GM20431 (cell line): Measurements from ENCODE around the gene PDE4D.

Experiments used
- in situ Hi-C: fragments of 300-500 bp; cut with MseI, MboI; formaldehyde crosslinking; loops from one replicate; pipeline ENCODE4 v1.15.0; 2020; ENCODE audit warnings: low sequenced_read_pairs; ENCODE audit not compliant: unreplicated experiment

Gene PDE4D

DNA sequence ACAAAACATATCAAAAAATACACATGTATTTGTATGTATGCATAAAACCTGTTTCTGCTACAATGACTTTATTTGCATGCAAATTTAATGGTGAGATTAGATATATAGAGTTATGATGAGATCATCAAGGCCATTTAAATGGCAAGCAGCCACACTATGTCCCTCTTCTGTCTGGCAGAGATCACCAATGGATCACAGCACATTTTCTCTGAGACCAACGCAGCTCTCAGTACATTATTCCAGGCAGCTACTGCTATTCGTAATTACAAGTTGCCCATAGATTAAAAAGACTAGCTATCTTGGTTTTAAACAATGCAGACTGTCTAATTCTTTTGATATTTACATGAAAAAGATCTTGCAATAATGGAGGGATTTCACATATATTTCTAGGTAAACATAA lies 629.5 kb downstream of the PDE4D start:
- in situ Hi-C loops, result no loop called here

DNA sequence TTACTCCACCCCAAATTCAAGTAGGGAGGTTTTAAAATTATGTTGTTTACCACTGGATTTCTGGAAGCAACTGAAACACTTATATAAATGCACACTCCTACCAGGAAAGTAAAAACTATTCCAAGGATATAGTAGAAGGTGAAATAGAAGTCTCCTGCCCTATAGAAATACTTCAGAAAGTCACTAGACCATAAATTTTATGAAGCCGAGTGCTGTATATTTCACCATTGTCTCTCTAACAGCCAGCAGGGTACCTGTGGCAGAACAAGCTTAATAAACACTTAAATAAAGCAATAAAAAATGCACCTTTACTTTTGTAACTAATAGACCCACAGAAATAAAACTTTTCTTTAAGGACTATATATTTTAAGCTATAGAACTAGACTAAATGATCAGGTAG lies 631.6 kb downstream of the PDE4D start:
- in situ Hi-C loops, result no loop called here

DNA sequence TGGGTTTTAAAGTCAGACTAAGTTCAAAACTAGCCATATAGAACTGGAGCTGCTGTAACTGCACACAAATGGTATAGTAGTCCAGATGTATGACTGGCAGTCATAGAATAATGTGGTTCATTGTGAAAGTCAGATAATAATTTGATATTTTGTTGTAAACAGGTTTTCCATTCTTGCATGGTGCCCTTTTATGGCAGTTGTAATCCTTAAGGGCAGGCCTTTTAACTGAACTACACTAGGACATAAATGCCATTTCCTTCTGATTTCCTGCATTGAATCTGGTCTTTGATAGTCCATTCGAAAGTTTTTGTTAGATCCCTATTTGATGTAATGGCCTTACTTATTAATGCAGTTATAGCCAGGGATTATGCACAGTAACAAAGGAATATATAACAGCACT lies 632.6 kb downstream of the PDE4D start:
- in situ Hi-C loops, result no loop called here

DNA sequence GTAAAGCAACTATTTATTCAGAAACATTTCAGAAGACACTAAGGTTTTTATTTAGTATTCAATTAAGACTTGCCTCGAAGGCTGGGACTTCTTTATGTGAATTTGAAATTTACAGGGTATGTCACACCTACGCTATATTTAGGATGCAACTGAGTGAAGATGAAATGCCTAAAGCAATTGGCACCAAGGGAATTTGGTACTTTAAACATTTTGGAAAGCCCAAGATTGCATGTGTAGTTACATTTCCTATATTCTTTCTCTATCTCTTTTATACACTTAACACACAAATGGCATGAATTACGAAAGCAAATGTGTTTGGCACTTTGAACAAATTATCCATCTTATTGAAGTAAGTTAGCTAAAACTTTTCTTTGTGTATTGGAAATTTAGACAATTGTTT lies 633.3 kb downstream of the PDE4D start:
- in situ Hi-C loops, result no loop called here

DNA sequence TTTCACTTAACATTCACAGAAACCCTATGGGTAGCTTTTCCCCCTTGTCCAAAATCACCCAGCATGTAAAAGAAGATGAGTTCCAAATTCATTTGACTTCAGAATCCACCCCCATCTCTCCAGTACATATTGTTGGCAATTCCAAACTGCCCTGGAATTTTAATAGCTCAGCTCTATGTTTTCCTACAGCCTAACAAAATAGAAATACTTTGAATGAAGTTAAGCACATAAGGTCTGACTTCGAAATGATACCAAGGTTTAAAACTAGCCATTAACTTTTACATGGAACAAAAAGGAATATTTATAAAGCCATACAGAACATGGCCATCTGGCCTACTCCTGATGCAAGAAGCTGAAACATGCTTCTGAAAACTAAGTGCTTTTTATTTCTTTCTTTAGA lies 634.3 kb downstream of the PDE4D start:
- in situ Hi-C loops, result no loop called here

DNA sequence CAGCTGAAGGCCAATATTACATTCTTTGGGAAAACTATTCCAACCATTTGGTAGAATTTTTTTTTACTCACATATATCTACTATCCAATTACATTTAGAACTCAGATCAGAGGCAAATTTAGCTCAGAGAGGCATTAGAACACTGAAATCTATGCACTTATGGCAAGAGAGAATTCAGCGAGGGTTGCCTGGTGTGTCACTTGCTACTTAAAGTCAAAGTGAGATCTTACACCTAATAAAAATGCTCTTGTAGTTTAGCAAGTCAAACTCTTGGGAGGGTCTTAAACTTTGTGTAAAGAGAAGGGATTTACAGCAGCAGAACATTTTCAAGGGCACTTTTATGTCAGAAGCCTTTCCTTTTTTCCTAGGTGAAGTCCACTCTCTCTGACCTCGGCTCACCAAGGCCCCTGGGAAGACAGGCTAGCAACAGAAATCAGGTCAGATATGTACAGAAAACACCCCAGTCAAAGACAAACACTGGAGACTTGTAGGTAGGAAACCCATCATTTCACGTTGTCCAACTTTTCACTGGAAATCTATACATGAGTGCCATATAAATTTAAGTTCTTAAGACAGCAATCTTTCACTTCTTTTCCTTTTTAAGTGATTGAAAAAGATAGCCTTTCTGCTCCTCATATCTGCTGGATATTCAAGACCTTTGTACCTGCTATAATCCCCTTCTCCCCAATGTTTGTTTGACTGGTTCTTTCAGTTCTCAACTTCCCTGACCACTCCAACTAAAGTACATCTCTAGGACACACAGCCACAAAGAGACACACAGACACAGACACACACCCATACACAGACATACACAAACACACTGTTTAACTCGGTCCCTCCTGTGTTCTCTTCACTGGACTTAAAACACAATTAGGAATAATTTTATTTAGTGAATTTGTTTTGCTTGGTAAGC lies 635.8 kb downstream of the PDE4D start:
- in situ Hi-C loops, result no loop called here

DNA sequence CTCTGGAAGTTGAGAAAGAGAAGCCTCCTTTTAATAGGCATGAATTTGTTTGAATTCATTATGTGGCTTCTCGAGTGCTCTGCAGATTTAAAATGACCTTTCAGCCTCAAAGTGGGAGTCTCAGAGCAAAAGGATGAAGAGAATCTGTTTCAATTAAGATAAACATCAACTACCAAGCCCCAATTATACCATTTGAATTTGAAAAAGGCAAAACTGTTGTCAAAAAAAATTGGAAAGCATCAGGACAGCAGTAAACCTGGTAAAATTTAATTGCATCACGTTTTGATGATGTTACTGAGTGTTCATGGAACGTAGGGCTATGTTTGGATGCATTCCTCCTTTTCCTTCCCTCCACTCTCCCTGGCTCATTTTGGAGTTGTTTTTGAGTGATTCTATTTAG lies 637.2 kb downstream of the PDE4D start:
- in situ Hi-C loops, result no loop called here

DNA sequence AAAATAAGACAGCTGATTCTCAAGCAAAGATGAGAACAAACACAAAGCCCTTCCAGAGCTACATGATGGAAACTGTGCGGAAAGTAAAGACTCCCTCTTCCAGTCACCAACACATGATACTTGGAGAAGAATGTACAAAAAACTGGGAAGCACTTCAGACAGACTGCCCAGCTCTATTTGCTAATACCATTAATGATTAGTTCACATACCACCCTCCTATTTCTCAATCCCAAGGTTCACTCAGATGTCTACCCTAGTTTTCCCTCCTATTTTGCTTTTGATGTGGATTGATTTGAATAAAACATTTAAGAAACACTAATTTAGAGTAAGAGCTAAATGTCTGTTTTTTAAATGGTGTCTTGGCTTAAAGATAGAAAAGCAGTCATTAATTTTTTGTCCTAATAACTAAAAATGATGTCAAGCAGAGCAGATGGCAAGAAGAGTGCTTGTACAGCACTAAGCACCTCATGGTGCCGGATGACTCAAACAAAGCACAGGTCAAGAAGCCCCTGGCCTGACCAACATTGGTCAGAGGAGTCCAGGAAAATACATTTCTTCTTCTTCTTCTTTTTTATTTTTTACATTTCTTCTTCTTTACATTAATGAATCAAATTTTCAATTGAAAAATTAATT lies 639.4 kb downstream of the PDE4D start:
- in situ Hi-C loops, result no loop called here

DNA sequence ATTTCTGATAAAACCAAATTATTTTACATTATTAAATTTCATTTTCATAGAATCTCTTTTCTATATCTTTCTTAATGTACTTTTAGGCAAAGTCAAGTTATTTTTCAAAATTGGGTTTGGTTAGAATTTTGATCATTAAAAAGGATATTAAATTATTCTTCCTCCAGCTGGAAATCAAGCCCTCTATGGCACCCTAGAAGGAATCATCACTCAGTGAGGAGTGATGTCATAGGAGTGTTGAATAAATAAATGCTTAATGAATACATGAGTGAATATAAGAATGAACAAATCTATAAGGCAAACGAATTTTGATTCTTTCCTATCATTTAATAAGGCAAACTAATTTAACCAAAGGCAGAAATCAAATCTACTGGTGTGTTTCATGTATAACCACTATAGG lies 639.9 kb downstream of the PDE4D start:
- in situ Hi-C loops, result no loop called here

DNA sequence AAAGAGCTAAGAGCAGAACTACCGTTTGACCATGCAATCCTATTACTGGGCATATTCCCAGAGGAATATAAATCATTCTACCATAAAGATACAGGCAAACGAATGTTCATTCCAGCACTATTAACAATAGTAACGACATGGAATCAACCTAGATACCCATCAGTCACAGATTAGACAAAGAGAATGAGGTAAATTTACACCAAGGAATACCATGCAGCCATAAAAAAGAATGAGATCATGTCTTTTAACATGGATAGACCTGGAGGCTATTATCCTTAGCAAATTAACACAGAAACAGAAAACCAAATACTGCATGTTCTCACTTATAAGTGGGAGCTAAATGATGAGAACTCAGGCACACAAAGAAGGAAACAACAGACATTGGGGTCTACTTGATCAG lies 641.9 kb downstream of the PDE4D start:
- in situ Hi-C loops, result no loop called here

DNA sequence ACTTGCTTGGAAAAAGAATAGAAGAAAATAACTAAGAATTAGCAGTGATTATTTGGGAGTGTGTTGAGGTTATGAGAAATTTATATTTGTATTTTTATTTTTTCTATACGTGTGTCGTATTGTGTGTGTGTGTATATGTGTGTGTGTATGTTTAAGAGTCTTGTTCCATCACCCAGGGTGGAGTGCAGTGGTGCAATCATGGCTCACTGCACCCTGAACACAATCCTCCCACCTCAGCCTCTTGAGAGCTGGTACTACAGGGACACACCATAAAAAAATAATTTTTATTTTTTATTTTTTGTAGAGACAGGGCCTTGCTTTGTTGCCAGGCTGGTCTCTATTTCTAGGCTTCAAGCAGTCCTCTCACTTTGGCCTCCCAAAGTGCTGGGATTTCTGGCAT lies 643.8 kb downstream of the PDE4D start:
- in situ Hi-C loops, result no loop called here

DNA sequence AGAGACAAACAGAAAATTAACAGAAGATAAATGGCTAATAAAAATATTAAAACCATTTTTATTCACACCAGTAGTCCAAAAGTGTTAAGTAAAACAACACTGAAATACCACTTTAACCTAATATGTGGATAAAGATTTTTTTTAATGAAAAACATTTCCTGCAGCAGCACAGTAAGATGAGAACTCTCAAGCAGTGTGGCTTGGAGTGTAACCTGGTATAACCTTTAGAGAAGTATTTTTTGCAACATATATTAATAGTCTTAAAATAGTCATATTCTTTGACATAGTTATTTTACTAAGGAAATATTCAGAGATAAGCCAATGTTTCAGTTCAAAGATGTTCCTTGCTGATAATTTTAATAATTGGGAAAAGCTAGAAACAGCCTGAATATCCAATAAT lies 644.4 kb downstream of the PDE4D start:
- in situ Hi-C loops, result no loop called here

DNA sequence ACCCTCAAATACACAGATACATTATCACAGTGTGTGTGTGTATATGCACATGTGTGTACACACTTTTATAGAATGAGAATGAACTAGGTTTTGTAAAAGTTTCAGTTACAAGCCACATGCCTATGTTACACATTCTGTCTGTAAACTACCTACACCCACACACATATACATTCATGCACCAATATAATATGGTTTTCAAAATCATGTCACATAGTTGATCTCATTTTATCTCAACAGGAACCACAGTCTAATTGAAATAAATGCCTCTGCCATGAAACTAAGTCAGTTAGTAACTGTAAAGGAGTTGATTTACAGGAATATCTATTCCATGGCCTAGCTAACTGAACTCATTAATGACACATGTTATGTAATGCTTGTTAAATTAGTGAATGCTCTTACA lies 646.6 kb downstream of the PDE4D start:
- in situ Hi-C loops, result no loop called here

DNA sequence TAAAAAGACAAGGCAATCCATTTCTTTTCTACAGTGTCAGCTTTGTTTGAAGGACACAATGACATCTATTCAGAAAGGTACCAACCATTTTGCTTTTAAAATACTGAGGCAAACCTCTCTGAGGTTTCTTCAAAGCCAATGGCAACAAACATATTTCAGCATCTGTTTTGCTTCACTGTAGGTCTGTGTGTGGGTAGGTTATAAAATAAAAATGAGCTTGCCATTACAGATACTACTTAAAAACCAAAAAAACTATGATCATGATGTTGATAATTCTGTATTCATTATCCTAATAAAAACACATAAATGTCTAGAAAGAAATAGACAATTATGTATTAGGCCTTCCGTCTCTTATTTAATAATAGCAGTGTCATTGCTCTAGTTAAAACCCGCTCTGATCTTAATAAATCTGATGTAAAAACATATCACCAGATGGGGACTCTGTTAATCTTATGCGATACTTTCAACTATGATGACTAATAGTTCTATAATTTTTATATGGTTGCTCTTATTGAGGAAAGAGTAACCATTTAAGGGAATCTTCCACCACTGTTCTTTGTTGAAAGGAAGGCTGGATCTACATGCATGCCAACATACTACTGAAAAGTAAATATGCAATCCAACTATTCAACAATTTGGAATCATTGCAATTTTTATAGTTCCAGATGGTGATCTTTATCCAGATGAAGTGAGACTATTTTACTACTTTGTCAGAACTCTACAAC lies 647.2 kb downstream of the PDE4D start:
- in situ Hi-C loops, result no loop called here

DNA sequence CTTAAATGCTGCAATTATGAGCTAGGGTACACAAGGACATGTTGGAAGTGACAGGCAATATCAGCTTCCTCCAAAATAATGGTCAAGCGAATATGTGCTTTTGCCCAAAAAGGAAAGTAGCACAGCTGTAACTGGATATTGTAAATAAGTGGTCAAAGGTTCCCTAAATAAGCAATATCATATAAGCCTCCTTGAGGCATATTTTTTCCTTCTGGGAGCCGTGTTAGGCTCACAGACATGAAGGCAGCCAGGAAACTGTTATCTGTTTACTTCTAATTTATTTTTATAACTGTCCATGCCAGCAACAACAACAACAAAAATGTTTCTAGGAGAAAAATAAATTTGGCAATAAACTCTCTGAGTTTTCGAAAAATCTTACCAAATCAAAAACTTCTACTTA lies 648.3 kb downstream of the PDE4D start:
- in situ Hi-C loops, result no loop called here

DNA sequence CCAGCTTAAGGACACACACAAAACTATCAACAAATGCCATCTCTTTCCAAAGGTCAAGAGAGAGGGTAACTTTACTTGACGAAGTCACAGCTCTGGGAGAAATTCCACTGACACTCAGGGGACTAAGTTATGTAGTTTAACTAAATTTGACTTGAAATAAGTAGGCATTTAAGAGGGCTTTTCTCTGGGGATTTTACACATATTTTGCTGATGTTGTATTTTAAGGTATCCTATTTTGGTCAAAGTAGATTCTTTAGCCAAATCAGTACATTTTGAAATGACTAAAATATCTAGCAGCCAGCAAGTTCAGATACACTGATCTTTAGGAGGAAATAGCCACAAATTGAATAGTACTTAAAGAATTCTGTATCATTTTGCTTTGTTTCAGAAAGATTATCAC lies 652.0 kb downstream of the PDE4D start:
- in situ Hi-C loops, result no loop called here

DNA sequence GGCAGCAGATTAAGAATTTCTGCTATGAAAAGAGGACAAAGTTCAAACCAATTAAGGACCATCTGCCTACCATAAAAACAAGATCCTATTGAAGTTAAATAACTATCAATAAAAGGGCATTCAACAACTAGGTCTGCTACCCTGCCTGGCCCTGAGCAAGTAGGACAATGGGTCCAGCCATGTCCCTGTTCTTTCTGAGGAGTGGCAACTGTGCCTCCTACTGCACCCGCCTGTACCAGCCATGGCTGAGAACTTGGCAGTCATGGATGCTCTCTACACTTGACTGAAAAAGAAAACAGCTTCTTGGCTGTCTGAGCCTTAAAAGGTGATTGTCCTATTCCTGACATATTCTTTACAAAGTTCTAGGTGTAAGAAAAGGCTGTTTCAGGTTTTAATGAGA lies 652.4 kb downstream of the PDE4D start:
- in situ Hi-C loops, result no loop called here

DNA sequence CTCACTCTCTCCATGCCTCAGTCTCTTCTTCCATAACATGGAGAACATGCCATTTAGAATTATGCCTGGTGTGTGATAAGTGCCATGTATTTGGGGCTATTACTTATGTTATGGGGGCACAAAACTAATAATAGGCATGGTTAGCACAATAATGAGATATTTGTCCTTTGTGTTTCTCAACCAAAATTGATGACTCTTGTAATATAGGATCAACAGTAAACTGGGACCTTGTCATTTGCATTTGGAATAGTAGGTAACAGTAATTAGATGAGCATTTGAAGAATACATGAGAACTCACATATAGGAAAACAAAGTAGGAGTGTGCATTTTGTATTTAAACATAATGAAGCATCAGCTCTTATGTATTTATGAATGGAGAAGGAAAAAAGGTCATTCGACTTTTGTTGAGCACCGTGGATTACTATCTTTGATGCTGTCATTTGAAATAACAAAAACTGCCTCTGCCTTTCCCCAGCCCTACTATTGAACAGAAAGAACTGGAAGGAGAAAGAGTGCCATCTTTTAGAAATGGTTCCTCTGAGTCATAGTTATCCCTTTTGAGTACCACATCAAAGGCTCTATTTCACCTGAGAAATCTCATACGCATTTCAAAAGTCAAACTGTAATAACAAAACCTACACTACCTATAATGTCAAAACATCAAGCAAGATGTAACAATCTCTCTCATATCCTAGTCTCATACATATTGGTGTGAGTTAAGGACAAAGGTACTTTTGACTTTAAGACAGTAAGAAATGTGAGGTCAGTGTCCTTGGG lies 655.2 kb downstream of the PDE4D start:
- in situ Hi-C loops, result no loop called here

DNA sequence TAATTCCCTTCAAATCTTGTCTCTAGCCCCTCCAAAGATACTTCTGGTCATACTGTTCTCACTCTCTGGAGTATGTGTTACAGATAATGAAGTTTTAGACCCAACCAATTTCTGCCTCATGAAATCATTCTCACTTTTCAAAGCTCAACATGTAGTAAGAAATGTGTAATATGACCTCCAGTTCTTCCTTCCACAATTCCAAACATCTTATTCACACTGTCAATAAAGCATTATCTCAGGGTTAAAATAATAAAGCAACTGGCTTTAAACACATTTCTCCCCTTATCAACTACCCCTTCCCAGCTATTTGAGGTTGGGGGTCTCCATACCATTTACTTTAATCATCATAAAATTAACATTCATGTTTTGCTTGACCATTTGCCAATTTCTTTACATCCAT lies 656.5 kb downstream of the PDE4D start:
- in situ Hi-C loops, result no loop called here

DNA sequence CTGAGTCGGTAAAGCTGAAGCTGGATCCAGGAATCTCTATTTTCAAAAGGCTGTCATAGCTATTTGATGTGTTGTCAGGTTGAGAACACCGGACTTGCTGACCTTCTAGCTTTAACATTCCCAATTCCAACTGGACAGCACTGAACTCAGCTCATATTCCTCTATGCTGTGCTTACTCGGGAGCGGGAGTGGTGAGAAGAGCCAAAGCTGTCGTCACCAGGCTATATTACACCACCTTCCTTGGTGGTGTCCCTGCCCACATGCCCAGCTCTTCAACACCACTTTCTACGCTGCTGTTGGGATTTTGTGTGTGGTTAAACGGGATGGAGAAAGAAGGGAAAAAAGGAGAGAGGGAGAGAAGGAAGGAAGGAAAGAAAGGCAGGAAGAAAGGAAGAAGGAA lies 657.1 kb downstream of the PDE4D start:
- in situ Hi-C loops, result no loop called here
